Sigmoid colon (tissue), 4 donors: ENCODE results near the gene PRAC2.

Experiments used
- CTCF ChIP-seq, 4 experiments: fragments of 450-650 bp in 3 of 4; fragments of 200-600 bp in 1 of 4; IDR thresholded peaks; one replicate each; pipeline ENCODE4 v1.5.1; 2016 to 2019; ENCODE audit warnings: antibody characterized with exemption in 4 of 4, mild to moderate bottlenecking in 3 of 4, moderate library complexity in 2 of 4
- EP300 ChIP-seq, 4 donors: sonication (generic); formaldehyde crosslinking; IDR thresholded peaks; one replicate each; pipeline ENCODE4 v1.6.1; 2017; ENCODE audit warnings: antibody characterized with exemption in 4 of 4
- POLR2A ChIP-seq, 2 donors: fragments of 450-650 bp; IDR thresholded peaks; one replicate each; pipeline ENCODE4 v1.6.1; 2016; ENCODE audit warnings: antibody characterized with exemption in 2 of 2, mild to moderate bottlenecking in 2 of 2, moderate library complexity in 2 of 2
- POLR2AphosphoS5 ChIP-seq, 4 donors: sonication (generic); formaldehyde crosslinking; IDR thresholded peaks; one replicate each; pipeline ENCODE4 v1.6.1; 2017; ENCODE audit warnings: antibody characterized with exemption in 4 of 4

GRCh38 chr17:48717367-48718226, 5.4 kb upstream of the PRAC2 start:
- TF ChIP-seq EP300 (IDR thresholded peaks at IDR 0.05) (no peak), CTCF (IDR thresholded peaks at IDR 0.05) (no peak), POLR2AphosphoS5 (IDR thresholded peaks at IDR 0.05) (peak in 2 of 4 donors; percentile 4 to 25), POLR2A (IDR thresholded peaks at IDR 0.05) (no peak)
